ENCODE measurements around the gene SLFN12L. TPM values are rescaled to one million over a fixed set of nuclear protein-coding genes. Genes with fewer than 3 reads are reported as not detected.

Gene SLFN12L
- total RNA-seq, 4 donors from 2014 or later: 1.2 to 3.5 (median 1.6) TPM

DNA sequence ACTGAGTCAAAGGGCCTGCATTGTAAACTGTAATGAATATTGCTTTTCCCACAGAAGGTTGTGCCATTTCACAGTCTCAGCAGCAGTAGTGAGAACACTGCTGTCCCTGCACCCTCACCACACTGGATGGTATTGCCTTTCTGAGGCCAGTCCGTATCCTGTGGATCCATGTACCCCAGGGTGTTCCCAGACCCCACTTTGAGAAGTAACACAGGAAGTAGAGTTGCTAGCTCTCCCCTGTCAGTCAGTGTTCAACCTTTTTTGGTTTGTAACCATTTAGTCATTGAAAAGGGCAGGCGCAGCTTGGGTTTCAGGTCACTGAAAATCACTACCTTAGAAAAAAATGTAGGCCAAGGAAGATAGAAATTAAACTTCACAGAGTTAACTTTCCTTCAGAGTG is 37.9 kb downstream of the SLFN12L start:
- Histone ChIP-seq H3K4me1 (peaks cover 0 to 8% of the 10 kb centered on the region in 2 donors), H3K27ac (no peak overlapping the region), H3K36me3 (no peaks in the 10 kb centered on the region), H3K27me3 (peaks cover 30% of the 10 kb centered on the region), H3K9me3 (no peaks in the 10 kb centered on the region), H3K4me3 (replicated peaks in 1 of 3) (no peak overlapping the region)
- WGBS, 2 donors: 77 to 93% methylated on average over 2 of the region's 2 CpGs
- DNase-seq: no peak
- intact Hi-C loops (cut with DNase I): no loop called here
- TF ChIP-seq POLR2A (IDR thresholded peaks at IDR 0.05): no peak

DNA sequence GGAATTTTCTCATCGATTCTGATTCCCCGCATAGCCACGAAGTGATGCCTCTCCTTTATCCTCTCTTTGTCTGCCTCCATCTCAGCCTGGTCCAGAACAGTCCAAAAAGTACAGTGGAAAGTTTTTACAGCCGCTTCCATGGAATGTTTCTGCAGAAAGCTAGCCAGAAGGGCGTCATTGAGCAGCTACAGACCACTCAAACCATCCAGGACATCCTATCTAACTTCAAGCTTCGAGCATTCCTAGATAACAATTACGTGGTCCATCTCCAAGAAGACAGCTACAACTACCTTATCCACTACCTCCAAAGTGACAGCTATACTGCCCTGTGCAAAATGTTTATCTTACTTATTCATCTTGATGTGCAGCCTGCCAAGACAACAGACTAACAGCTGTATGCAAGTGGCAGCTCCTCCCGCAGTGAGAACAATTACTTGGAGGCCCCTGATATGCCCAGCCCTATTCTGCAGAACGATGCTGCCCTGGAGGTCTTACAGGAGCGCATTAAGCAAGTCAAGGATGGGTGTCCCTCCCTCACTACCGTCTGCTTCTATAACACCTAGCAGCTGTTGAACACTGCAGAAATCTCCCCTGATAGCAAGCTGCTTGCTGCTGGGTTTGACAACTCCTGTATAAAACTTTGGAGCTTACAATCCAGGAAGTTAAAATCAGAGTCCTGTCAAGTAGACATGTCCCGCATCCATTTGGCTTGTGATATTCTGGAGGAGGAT is 38.9 kb downstream of the SLFN12L start:
- Histone ChIP-seq H3K27me3 (peaks cover 30% of the 10 kb centered on the region), H3K27ac (no peak overlapping the region), H3K4me3 (replicated peaks in 1 of 3) (no peak overlapping the region), H3K4me1 (peaks cover 0 to 8% of the 10 kb centered on the region in 2 donors), H3K36me3 (no peaks in the 10 kb centered on the region), H3K9me3 (no peaks in the 10 kb centered on the region)
- TF ChIP-seq POLR2A (IDR thresholded peaks at IDR 0.05): no peak
- TF ChIP-seq, protein P1, sequence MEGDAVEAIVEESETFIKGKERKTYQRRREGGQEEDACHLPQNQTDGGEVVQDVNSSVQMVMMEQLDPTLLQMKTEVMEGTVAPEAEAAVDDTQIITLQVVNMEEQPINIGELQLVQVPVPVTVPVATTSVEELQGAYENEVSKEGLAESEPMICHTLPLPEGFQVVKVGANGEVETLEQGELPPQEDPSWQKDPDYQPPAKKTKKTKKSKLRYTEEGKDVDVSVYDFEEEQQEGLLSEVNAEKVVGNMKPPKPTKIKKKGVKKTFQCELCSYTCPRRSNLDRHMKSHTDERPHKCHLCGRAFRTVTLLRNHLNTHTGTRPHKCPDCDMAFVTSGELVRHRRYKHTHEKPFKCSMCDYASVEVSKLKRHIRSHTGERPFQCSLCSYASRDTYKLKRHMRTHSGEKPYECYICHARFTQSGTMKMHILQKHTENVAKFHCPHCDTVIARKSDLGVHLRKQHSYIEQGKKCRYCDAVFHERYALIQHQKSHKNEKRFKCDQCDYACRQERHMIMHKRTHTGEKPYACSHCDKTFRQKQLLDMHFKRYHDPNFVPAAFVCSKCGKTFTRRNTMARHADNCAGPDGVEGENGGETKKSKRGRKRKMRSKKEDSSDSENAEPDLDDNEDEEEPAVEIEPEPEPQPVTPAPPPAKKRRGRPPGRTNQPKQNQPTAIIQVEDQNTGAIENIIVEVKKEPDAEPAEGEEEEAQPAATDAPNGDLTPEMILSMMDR (IDR thresholded peaks at IDR 0.05): no peak
- WGBS, 2 donors: 31 to 32% methylated on average over 12 of the region's 12 CpGs
- no peak for DNase-seq
- intact Hi-C loops (cut with DNase I): no loop called here

DNA sequence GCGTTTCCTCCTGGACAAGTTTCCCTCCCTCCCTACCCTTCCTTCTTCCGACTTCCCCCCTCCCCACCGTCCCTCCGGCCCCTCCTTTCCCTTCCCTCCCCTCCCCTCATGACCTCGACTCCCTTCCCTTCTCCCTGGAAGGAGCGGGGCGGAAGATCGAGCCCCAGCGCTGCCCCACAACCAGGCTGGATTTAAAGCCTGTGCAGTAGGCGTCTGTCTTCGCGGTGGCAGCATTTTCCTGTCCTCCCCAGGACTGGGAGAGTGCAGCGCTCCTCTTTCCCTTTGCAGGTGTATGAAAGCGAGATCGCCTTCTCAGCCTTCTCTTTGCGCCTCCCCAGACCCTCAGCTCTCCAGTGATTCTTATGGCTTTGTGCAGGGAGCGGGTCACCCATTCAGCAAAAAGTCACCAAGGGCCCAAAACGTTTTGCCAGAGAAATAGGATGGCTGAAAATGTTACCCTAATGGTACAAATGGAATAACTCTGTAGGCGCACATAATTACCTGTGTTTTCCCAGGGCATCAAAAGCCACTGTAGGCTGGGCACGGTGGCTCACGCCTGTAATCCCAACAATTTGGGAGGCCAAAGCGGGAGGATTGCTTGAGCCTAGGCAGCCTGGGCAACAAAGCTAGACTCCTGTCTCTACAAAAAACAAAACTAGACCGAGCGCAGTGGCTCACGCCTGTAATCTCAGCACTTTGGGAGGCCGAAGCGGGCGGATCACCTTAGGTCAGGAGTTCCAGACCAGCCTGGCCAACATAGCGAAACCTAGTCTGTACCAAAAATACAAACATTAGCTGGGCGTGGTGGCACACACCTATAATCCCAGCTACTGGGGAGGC is 40.8 kb downstream of the SLFN12L start:
- Histone ChIP-seq H3K9me3 (no peaks in the 10 kb centered on the region), H3K27me3 (peaks cover 30% of the 10 kb centered on the region), H3K36me3 (no peaks in the 10 kb centered on the region), H3K4me3 (replicated peaks in 1 of 3) (no peak overlapping the region), H3K27ac (no peak overlapping the region), H3K4me1 (peaks cover 0 to 8% of the 10 kb centered on the region in 2 donors)
- no peak for TF ChIP-seq POLR2A (IDR thresholded peaks at IDR 0.05)
- TF ChIP-seq, protein P1 (IDR thresholded peaks at IDR 0.05): no peak
- no peak for DNase-seq
- intact Hi-C loops (cut with DNase I): no loop called here
- WGBS, 2 donors: 24 to 28% methylated on average over 30 of the region's 30 CpGs

DNA sequence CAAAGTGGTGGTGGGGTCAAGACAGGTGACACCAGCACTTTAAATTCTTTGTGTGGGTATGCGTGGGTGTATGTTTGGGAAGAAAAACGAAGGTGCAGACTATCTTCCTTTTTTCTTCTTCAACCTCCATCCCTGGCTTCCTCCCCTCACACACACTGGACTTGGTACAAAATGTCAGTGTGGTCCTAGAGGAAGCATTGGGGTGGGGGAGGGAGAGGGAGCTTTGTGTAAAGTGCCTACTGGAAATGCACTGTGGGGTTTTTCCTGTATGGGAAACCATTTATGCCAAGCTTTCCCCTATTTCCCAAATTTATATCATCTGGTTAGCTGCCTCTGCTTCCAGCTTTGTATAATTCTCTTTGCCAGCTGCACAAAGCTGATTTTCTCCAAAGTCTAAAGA is 44.4 kb downstream of the SLFN12L start:
- H3K27me3 ChIP-seq: peaks cover 59% of the 10 kb centered on the region
- no peak overlapping the region for H3K27ac ChIP-seq
- H3K4me1 ChIP-seq: peaks cover 0 to 17% of the 10 kb centered on the region in 2 donors
- 8 to 20% methylated on average over 2 of the region's 2 CpGs for WGBS, 2 donors
- H3K36me3 ChIP-seq: no peaks in the 10 kb centered on the region
- intact Hi-C loops (cut with DNase I): no loop called here
- no peak overlapping the region for H3K4me3 ChIP-seq (replicated peaks in 1 of 3)
- H3K9me3 ChIP-seq: no peaks in the 10 kb centered on the region
- no peak for TF ChIP-seq POLR2A (IDR thresholded peaks at IDR 0.05)
- TF ChIP-seq, protein P1 (IDR thresholded peaks at IDR 0.05): no peak
- DNase-seq: no peak

DNA sequence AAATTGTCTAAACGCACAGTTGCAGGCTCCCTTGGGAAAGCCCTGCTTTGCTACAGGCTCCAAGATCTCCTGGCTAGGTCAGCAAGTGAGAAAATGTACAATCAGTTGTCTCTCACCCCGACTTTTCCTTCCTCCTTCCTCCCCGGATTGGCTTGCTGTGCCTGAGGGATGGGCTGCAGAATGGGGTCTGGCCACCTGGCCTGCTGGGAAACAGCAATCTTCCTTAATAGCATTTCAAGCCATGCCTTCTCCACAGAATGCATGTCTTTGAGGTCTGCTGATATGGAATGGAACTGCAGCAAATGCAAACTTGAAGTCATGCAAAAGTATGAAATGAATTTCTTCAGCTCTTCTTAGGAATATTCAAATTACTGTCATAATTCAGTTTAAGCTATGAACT is 46.1 kb downstream of the SLFN12L start:
- no peak overlapping the region for H3K27ac ChIP-seq
- TF ChIP-seq POLR2A (IDR thresholded peaks at IDR 0.05): no peak
- TF ChIP-seq, protein P1 (IDR thresholded peaks at IDR 0.05): no peak
- intact Hi-C loops (cut with DNase I): no loop called here
- no peak overlapping the region for H3K4me3 ChIP-seq (replicated peaks in 1 of 3)
- 11 to 20% methylated on average over 3 of the region's 3 CpGs for WGBS, 2 donors
- DNase-seq: no peak
- peaks cover 4 to 18% of the 10 kb centered on the region in 2 donors for H3K4me1 ChIP-seq
- H3K9me3 ChIP-seq: no peaks in the 10 kb centered on the region
- H3K27me3 ChIP-seq: peaks cover 46% of the 10 kb centered on the region
- no peaks in the 10 kb centered on the region for H3K36me3 ChIP-seq
